Glomerular visceral epithelial cell (primary cell): ENCODE data around the gene RASGRP3.
A peak's percentile ranks its signal among the peaks of the same experiment; 100 is the strongest.

ENCODE experiments used
- DNase-seq: peaks from one replicate; pipeline ENCODE4 v3.0.0-alpha.2; 2016; ENCODE audit errors: extremely low spot score

The RASGRP3 gene

DNA sequence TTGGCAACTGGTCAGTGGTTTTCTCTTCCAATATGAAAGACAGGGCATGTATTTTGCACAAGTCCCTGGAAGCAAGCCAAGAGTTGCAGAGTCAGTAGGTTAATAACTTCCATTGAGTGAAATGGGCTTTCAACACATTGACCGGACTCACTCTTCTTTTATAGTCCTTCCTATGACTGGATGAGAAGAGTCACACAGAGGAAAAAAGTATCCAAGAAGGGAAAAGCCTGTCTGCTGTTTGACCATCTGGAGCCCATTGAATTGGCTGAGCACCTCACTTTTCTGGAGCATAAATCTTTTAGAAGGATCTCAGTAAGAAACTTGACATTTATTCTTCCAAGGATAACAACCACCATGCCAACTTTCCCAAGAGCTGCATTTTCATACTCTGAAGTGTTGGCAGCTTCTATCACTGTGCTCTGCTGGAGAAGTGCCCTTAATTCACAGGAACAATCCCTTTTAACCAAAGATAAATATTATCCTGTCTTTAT lies 45.4 kb downstream of the RASGRP3 start:
- no peak for DNase-seq

DNA sequence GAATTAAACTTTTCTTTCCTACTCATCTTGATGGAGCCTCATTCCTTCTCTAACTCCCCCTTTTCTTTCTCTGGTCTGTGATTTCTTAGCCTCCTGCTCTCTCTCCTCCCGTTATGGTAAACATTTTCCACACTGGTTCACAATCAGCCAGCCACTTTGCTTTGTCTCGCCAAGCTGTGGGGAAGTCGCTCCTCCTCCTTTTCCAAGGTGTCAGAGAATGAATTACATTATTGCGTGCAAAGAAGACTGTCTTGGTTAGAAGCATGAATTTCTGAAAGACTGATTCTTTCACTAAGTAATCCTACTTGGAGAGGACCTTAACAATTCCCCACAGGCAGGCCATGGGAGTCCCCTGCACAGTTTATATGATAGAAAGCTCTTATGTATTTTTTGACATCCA lies 46.1 kb downstream of the RASGRP3 start:
- no peak for DNase-seq

DNA sequence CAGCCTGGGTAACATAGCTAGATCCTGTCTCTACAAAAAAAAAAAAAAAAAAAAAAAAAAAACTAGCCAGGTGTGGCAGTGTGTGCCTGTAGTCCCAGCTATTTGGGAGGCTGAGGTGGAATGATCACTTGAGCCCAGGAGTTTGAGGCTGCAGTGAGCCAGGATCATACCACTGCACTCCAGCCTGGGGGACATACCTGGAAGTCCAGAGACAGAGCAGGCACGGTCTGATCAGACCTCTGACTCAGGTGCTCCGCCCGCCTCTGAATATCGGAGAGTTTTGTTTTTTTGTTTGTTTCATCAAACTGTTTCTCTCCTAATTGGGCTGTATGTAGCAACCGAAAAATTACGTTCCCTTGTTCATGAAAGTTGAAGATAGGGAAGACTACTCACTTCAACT lies 49.2 kb downstream of the RASGRP3 start:
- no peak for DNase-seq

DNA sequence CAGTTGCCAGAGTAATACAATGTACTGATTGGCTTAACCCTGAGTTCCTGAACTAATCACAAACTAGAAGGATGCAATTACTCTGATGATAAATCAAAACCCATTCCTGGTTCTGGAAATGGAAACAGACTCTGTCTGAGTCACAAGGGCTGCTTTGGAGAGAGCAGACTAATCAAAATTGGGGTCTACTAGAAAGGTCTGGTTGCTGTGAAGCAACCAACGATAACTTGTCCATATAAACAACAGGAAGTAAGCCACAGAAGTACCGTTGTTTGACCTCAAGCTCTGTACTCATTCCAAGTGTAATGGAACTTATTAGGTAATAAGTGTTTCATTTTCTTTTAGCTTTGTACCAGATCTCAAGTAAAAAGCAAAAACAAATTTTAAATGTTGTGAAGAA lies 49.7 kb downstream of the RASGRP3 start:
- no peak for DNase-seq

DNA sequence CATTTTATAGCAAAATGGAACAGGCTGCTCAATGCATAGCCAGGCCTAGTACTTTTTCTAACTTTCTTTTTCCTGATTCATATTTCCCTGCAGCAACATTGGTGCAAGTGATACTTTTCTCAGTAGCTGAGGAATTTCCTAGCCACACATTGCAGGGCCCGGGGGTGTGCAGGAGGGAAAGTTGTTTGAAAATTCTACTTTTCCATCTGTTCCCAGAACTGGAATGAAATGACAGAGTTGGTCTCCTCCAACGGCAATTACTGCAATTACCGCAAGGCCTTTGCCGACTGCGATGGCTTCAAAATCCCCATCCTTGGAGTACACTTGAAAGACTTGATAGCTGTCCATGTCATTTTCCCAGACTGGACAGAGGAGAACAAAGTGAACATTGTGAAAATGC lies 50.5 kb downstream of the RASGRP3 start:
- DNase-seq: no peak

DNA sequence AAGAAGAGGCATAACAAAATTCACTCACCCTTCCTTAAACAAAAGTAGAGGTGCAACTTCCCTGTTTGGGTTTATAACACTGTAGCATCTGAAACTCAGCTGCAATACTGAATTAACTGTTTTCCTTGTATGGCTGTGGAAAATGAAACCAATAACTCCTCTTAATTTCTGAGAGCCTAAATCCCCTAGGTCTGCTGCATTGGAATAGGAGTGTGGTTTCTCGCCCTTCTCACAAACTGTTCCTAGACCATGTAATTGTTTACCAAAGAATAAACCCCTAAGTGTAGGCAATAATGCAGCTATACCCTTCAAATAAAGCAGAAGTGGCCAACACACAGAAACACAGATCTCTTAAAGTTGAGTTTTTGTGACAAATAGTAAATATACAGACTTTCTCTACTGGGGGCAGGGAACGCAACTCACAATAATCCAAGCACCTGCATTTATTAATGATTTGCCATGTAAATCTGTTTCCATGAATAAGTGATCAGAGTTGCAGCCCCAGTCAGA lies 52.0 kb downstream of the RASGRP3 start:
- DNase-seq: no peak

DNA sequence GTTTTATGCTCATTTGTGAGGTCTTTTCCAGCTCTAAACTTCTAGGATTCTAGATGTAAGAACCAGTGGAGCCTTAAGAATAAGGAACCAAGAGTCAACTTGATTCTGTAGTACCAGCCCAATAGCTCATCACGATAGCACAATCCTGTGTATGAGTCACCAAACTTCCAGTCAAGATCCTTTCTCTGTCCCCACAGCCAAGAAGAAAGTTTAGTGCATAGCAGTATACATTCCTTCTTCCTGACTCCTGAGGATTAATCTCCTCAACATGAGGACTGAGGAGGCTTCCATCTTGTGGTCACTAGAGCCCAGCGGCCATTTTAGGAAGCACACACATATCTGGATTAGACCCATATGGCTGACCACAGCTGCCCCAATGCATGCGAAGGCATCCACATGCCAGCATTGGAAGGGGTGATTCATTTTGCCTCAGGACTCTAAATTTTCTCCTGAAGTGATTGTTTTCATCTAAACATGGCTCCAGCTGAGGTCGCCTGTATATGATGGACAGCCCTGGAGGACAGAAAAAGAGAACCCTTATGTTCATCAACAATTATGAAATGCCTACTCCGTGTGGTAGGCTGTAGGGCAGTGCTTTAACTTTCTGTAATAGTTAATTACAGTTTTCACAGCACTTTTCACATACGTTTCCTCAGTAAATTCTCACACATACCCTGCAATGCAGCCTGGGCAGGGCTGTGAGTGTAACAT lies 53.5 kb downstream of the RASGRP3 start:
- peak; percentile 53 for DNase-seq

DNA sequence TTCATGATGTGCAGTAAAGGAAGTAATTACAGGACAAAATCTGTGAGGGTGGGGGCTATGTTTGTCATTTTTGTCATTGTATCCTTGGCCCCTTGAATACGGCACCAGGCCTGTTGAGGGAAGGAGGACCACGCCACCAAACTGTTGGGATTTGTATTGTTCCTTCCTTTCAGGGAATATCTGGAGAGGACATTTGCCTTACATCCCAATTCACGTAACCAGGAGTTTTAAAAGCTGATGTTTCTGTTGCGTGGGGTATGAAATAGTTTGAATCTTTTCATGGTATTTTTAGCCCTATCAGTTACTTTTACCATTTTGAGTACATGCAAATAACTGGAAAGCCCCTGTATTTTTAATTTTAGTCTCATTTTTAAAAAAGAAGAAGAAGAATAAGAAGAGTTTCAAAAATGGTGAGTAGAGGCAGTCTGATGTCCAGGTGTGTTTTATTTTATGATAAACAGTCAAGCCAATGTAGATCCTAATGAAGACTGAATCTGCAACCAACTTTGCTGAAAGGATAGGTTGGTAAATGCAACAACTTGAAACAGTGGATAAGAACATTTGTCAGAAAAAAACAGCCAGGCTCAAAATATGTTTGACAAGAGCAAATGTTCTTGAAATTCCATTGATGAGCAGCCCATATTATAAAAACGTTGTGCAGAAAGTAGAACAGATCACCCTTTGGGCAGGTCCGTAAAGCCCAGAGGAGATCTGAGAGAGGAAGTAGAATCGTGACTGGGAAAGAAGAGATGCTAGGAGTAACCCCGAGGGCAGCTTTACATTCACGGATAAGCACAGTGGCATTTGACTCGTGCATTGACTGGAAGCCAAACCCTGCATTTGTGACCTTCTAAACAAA lies 54.5 kb downstream of the RASGRP3 start:
- no peak for DNase-seq

DNA sequence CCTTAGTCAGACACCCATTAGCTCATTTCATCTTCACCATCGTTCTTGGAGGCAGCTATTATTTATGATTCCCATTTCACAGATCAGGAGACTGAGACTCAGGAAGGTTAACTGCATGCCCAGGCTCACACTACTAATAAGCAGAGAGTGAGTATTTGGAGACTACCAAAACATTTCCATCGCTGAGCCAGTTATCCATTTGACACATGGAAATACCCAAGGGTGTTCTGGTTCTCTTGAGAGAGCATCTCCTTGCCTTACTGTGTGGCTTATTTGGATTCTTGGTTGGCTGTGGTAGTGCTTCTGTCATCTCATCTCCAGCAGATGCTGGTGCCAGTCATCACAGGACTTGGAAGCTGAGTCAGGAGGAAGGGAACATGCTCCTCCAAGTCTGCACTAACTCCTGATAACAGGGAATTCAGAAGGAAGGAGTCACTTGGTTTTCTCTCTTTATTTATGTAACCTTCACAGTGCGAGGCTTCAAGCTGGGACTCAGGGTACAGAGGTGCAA lies 55.2 kb downstream of the RASGRP3 start:
- no peak for DNase-seq

DNA sequence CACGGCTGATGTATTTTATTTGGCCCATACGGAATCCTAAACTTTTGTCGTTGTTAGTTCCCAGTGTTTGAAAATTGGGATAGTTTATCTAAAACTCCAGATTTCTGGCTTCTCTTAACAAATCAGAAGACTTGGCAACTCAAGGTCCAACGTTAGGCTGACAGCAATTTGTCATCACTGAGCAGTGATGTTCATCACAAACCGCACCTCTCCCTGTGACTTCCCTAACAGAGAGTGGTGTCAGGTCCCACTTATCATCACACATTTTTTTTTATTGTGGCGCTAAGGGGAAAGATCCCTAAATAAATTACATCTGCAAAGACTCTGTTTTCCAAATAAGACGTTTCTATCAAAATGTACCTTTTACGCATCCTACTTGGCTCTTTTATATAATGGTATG lies 55.7 kb downstream of the RASGRP3 start:
- DNase-seq: no peak

DNA sequence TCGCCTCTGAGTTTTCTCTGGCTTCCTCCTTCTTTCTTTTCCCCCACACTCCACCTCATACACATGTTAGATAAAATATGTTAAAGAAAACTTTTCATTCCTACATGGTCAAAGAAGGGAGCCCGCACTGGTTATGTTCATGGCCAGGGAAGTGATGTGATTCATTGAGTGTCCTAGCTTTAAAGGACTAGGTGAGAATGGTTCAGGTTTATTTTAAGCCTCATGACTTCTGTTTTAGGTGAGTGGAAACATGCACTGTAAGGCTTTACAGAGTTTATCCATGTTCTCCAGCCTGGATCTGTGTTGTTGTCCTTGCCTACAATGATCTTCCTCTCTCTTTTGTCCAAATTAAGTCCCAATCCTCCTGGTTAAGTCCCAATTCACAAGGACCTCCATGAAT lies 56.5 kb downstream of the RASGRP3 start:
- no peak for DNase-seq

DNA sequence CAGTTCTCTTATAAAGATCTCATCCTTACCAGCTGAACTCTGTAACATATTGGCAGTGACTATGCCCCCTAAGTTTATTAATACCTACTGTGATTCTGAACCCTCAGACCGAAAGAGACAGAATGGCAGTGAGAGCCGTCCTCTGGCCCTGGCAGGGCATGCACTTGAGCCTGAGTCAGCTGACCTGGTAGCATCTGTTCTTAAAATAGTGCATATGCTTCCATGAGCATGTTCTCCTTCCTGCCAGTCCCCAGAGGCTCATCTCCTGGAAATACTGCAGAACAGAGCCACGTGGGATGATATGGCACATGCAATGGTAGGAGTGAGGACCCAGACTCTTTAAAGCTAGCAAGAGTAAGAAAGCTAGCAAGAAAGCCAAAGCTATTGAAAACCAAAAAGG lies 59.0 kb downstream of the RASGRP3 start:
- no peak for DNase-seq

DNA sequence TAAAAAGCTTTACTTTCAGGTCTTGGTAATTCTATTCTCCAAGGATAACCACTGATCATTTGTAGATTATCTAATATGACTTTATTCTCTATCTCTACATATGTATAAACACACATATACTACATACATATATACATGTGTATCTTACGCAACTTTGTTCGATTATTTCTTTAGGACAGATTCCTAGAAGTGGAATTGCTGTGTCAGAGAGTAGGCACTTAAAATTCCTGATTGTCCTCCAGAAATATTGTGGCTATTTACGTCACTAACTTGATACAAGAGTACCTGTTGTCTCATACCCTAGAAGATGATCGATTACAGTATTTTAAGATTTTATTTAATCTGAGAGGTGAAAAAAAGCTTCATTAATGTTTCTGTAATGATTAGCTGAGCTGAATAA lies 64.8 kb downstream of the RASGRP3 start:
- no peak for DNase-seq

DNA sequence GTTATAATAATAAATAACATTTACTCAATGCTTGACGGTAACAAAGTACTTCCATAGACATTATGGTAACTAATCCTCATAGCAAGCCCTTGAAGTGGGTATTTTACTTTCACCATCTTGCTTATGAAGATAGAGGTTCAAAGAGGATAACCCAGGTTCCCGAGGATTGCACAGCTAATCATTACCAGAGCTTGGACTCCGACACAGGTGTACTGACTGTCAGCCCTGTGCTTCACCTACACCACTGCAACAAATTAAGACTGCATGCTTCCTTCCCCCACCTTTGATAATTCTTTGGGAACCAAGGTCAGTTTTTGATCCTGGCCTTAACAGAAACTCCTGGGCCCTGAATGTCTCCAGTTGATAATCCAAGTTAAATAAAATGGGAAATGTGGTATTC lies 73.8 kb downstream of the RASGRP3 start:
- DNase-seq: no peak

DNA sequence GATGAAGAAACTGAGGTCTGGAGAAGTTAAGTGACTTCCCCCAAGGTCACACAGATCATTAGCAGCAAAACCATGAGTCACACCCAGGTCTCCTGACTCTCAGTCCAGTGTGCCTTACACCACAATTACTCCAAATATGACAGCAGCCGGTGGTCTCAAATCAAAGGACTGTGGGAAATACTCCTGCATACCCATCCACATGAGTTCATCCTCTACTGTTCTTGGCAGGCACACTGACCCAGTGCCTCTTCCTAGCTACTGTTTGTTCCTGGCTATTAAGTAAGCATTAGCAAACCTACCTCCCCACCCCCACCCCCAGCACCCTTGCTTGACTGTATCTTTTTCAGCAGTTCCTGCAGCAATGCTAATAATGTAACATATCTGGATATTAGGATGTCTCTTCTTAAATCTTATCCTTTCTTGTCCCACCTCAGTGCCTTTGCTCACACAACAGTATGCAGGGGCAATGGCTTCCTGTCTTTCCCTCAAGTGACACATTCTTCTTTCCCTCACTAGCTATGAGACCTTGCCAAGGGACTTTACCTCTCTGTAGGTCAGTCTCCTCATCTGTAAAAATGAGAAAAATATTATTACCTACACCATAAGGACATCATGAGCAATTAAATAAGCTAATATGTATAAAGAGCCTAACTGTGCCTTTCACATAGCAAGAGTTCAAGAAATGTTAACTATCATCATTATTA lies 76.5 kb downstream of the RASGRP3 start:
- peak; percentile 12 for DNase-seq

DNA sequence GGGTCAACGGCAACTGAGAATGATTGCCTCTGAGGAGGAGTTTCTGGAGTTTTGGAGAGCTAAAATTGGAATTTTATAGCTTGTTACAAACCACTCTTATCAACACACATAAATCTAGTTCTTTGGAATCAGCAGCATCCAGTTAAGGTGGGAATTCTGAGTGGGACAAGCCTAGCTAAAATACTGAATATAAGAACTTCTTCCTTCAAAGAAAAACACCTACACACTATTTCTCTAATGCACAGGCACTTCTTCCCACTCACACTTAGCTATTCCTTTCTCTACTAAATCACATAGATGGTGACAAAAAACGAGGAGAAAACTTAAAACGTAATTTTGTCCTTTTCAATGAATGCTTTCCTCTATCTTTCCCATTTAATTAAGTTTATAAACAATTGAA lies 79.2 kb downstream of the RASGRP3 start:
- no peak for DNase-seq

DNA sequence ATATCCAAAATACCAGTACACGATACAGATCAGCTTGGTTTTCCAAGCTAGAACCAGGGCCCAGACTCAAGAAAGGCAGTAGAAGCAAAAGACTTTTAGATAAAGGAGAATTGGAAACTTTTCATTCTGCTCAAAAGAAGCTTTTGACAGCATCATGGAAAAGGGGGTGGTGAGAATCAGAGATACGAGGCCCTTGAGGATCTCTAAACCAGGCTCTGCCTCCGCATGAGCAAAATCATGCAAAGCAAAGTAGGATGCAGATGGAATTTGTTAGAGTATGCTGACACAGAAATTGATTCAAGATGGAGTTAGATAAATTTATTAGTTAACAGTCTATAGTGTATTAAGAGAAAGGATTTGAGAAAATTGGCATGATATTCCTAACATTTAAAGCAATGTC lies 82.9 kb downstream of the RASGRP3 start:
- DNase-seq: no peak

DNA sequence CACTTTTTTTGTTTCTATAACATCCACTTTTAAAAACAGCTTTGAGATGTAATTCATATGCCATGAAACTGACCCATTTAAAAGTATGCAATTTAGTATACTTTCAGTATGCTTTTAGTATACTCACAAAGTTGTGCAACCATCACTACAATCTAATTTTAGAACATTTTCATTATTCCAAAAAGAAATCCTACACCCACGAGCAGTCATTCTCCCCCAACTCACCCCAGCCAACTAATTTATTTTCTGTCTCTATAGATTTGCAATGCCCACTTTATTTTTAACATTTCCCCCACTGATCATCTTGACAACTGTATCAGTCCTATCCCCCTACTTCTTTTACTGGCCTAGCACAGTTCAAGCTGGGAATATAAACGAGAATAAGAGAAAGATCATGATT lies 83.6 kb downstream of the RASGRP3 start:
- DNase-seq: no peak

DNA sequence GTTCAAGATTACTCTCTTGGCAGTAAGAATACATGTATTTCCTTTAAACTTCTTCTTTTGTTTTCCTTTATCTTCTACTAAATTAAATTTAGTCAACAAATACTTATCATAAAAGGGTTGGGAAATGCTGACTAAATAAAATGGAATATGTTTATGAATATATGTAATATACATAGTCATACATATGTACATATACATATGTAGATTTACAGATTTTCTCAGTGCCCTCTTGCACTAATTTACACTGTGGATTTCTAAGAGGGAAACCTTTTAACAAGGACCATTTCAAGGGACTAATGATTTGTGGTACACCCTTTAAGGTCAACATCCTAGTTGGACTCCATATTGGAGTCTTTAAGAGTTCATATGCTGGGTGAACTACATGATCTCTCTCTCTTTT lies 85.4 kb downstream of the RASGRP3 start:
- DNase-seq: no peak

DNA sequence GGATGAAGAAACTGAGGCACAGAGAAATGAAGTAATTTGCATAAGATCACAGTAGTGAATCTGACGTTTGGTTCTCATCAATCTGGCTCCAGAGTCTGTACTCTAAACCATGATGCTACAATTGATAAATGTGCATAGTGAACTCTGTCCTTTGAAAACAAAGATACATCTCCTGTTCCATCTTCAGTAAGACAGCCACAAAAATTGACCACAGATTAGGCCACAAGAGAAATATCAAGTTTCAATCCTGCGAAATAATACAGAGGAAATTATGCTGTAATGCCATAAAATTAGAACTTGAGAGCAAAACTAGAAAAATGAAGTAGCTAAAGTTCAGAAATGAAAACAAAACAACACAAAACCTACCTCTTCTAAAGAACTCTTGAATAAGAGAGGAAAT lies 94.2 kb downstream of the RASGRP3 start:
- no peak for DNase-seq

DNA sequence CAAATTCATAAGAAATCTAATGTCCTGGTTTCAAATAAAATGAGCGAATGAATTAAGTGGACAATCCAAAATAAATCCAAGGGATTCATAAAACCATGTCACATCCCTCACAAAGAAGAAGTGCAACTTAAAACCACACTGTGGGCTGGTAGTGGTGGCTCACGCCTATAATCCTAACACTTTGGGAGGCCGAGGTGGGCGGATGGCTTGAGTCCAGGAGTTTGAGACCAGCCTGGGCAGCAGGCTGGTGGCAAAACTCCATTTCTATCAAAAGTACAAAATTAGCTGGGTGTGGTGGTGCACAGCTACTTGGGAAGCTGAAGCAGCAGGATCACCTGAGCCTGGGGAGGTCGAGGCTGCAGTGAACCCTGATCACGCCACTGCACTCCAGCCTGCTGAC lies 97.2 kb downstream of the RASGRP3 start:
- no peak for DNase-seq

DNA sequence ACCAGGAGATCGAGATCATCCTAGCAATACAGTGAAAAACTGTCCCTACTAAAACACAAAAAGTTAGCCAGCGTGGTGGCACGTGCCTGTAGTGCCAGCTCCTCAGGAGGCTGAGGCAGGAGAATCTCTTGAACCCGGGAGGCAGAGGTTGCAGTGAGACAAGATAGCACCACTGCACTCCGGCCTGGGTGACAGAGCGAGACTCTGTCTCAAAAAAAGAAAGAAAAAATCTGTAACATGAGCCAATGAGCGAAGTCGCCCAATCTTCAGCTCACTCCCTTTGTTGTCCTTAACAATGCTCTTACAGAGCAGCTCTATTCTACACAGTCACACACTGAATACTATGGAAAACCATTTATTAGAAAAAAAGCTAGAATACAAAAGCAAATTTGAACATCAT lies 100.6 kb downstream of the RASGRP3 start:
- DNase-seq: no peak
